Measurements from ENCODE around the gene TSPYL1. TPM values are rescaled to one million over a fixed set of nuclear protein-coding genes. Genes with fewer than 3 reads are reported as not detected.

Gene TSPYL1
- total and polyA plus RNA-seq, 2 experiments from 2014 or later, result 71.5 to 89.1 TPM

DNA sequence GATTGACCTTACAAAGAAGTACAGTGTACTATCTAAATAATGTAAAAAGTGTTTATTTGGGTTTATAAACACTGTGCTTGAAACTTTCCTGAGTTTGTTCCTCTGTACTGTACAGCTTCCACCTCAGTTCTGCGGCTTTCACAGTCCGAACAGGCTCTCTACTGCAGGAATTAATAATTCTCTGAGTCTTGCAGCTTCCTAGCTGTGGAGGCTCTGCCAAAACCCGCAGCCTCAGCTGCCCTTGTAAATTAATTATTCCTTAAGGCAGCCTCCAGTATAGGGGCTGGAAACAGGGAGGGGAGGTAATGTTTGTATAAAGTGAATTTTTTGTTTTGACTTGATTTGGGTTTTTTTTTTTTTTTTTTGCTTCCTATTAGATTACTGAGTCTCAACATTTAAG is 45.0 kb downstream of the TSPYL1 start:
- H3K4me1 ChIP-seq (ENCODE audit: insufficient read depth), result no peaks in the 10 kb centered on the region
- no peaks in the 10 kb centered on the region for H3F3A ChIP-seq (ENCODE audit: insufficient read depth)
- WGBS, 2 experiments (ENCODE audit: low coverage in 1 of 2, low lambda C conversion rate in 2 of 2, missing lambda C conversion rate in 2 of 2), result 81 to 83% methylated on average over 3 of the region's 3 CpGs
- H2AFZ ChIP-seq, result no peak overlapping the region
- H4K20me1 ChIP-seq (ENCODE audit: insufficient read depth), result no peaks in the 10 kb centered on the region
- H3K4me3 ChIP-seq, result no peak overlapping the region
- in situ Hi-C loops (cut with MboI), result no loop called here
- TF ChIP-seq EZH2 (IDR thresholded peaks at IDR 0.05; ENCODE audit: insufficient read depth, poor library complexity, severe bottlenecking) (no peak), EZH2phosphoT487 (IDR thresholded peaks at IDR 0.05; ENCODE audit: insufficient read depth, low read depth) (no peak)
- no peaks in the 10 kb centered on the region for H3K9me2 ChIP-seq (ENCODE audit: insufficient read depth)
- H3K27ac ChIP-seq, result no peak overlapping the region
- no peak overlapping the region for H3K9ac ChIP-seq
- no peaks in the 10 kb centered on the region for H3K9me3 ChIP-seq (ENCODE audit: low read depth)
- no peaks in the 10 kb centered on the region for H3K79me2 ChIP-seq (ENCODE audit: insufficient read depth)
- H3K27me3 ChIP-seq (replicated peaks; ENCODE audit: insufficient read depth), result no peaks in the 10 kb centered on the region
- no peak for DNase-seq
- no peaks in the 10 kb centered on the region for H3K36me3 ChIP-seq (ENCODE audit: low read depth)
- no peak overlapping the region for H3K4me2 ChIP-seq (ENCODE audit: unreplicated experiment)

DNA sequence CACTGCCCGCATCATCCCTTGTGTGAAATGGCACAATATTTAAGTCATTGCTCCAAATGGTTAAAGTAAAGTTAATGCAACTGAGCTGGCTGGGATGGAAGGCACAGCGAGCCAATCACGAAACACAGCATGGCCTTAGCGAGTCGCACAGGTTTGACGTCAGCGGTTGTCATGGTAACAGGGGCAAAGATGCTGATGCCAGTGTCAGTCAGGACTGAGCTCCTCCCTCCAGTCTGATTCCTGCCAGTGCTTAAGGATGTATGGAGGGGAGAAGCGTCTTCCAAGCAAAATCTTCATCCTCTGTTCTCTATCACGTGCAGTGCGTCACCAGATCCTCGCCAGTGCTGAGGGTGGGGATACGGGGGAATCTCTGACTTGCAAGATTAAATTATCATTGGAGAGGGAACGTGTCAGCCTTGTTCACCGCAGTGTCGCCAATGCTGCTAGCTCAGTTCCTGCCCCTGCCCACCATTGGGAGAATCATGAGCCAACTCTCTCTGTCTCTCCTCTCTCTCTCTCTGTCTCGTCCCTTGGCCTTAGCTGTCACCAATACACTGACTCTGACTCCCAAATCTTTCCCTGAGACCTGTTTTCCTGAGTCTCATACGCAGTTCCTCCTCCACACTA is 50.3 kb downstream of the TSPYL1 start:
- Histone ChIP-seq H3K9me2 (ENCODE audit: insufficient read depth) (no peaks in the 10 kb centered on the region), H3K4me1 (ENCODE audit: insufficient read depth) (0 out of 2 replicates have a peak, but pooled peaks cover 5% of the 10 kb centered on the region), H2AFZ (peak overlapping the region; percentile 96), H3F3A (ENCODE audit: insufficient read depth) (no peaks in the 10 kb centered on the region), H3K27me3 (replicated peaks; ENCODE audit: insufficient read depth) (no peaks in the 10 kb centered on the region), H3K79me2 (ENCODE audit: insufficient read depth) (no peaks in the 10 kb centered on the region), H3K9ac (peak overlapping the region; percentile 72), H3K4me3 (peak overlapping the region; percentile 74), H3K9me3 (ENCODE audit: low read depth) (no peaks in the 10 kb centered on the region), H3K27ac (peak overlapping the region; percentile 53), H3K4me2 (ENCODE audit: unreplicated experiment) (peak overlapping the region; percentile 81), H4K20me1 (ENCODE audit: insufficient read depth) (no peaks in the 10 kb centered on the region), H3K36me3 (ENCODE audit: low read depth) (no peaks in the 10 kb centered on the region)
- DNase-seq, result peak; percentile 97
- no peak for TF ChIP-seq EZH2phosphoT487 (IDR thresholded peaks at IDR 0.05; ENCODE audit: insufficient read depth, low read depth)
- no peak for TF ChIP-seq EZH2 (IDR thresholded peaks at IDR 0.05; ENCODE audit: insufficient read depth, poor library complexity, severe bottlenecking)
- in situ Hi-C loops (cut with MboI), result no loop called here
- WGBS, 2 experiments (ENCODE audit: low coverage in 1 of 2, low lambda C conversion rate in 2 of 2, missing lambda C conversion rate in 2 of 2), result 12% methylated on average over 17 of the region's 17 CpGs

Other genes starting within 250 kb of the TSPYL1 start
- 0.13 and 0.32 TPM in 2 replicates for gene FRK, start 219.0 kb downstream of the TSPYL1 start, total RNA-seq (2014; rRNA removed; shearing (Covaris generic))
- 0.06 and 0.09 TPM in 2 replicates for gene FRK, start 219.0 kb downstream of the TSPYL1 start, polyA plus RNA-seq (2016; fragmentation: Nextera tagmentation; extraction: Ambion mirVana)
- gene NT5DC1, start 179.1 kb downstream of the TSPYL1 start, total RNA-seq (2014; rRNA removed; shearing (Covaris generic)), result 1.8 and 3.4 TPM in 2 replicates
- 15.0 and 15.4 TPM in 2 replicates for gene NT5DC1, start 179.1 kb downstream of the TSPYL1 start, polyA plus RNA-seq (2016; fragmentation: Nextera tagmentation; extraction: Ambion mirVana)
- gene COL10A1, start 153.8 kb downstream of the TSPYL1 start, total RNA-seq (2014; rRNA removed; shearing (Covaris generic)), result 0.63 and 1.7 TPM in 2 replicates
- gene COL10A1, start 153.8 kb downstream of the TSPYL1 start, polyA plus RNA-seq (2016; fragmentation: Nextera tagmentation; extraction: Ambion mirVana), result 0.94 and 0.95 TPM in 2 replicates
- gene TSPYL4, start 25.9 kb downstream of the TSPYL1 start, total RNA-seq (2014; rRNA removed; shearing (Covaris generic)), result 34.1 and 38.2 TPM in 2 replicates
- 32.3 TPM in 2 replicates for gene TSPYL4, start 25.9 kb downstream of the TSPYL1 start, polyA plus RNA-seq (2016; fragmentation: Nextera tagmentation; extraction: Ambion mirVana)
- gene DSE, start 91.0 kb upstream of the TSPYL1 start, total RNA-seq (2014; rRNA removed; shearing (Covaris generic)), result 76.9 and 83.9 TPM in 2 replicates
- 42.7 and 44.6 TPM in 2 replicates for gene DSE, start 91.0 kb upstream of the TSPYL1 start, polyA plus RNA-seq (2016; fragmentation: Nextera tagmentation; extraction: Ambion mirVana)
- not detected in 2 replicates for gene CALHM6, start 181.4 kb upstream of the TSPYL1 start, total RNA-seq (2014; rRNA removed; shearing (Covaris generic))
- gene CALHM6, start 181.4 kb upstream of the TSPYL1 start, polyA plus RNA-seq (2016; fragmentation: Nextera tagmentation; extraction: Ambion mirVana), result 1.6 and 1.7 TPM in 2 replicates
- 8.2 and 9.8 TPM in 2 replicates for gene CALHM5, start 231.7 kb upstream of the TSPYL1 start, total RNA-seq (2014; rRNA removed; shearing (Covaris generic))
- gene CALHM5, start 231.7 kb upstream of the TSPYL1 start, polyA plus RNA-seq (2016; fragmentation: Nextera tagmentation; extraction: Ambion mirVana), result 0.51 TPM in 2 replicates